ENCODE results near the gene RAD51B.

The RAD51B gene

DNA sequence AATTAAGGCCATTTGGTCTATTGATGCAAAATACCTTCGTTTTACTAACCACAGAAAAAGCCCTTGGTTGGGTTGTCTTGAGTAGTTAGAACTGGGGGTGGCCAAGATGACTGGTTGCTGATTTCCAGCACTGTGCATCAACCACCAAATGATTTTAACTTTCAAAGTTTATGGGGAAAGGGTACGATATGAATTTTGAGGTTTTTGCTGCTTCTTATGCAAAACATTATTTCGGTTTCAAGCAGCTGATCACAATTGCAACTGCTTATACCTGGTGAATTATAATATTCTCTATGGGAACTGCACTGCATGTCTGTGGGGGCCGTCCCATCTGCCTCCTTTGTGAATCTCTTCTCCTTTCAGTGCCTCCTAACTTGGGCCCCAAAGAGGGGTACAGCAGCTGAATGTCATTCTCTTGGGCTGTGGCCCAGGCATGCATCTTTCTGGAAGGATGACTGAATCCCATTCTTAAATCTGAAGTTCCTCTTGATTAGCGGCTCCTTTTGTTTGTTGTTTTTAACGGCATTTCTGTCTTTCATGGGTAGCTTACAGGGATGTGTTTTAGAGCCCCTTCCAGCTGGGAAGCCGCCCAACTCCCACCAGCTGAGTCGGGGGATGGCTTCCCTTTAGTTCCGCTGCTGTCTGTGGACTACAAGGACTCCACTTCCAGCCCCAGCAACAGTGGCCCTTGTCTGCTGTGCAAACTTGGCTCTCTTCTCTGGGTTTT is 493.5 kb downstream of the RAD51B start:
- no peak for DNase-seq

DNA sequence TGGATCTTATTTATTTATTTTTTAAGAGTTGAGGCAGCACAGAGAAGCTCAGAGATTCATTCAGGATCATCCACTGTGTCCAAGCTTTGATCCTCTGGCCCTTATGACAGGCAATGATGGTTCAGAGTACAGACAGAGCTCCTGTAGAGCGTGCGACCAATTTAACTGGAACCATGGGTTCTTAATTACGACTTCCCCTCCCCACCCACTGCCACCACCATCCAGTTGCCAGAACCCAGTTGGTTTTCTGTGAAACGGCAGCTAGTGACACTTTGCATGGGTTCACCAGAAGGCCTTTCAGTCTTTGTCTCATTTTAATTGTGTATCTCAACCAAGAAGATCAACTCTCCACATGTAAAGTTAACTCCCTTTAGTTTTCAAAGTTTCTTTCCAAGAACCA is 495.1 kb downstream of the RAD51B start:
- no peak for DNase-seq

DNA sequence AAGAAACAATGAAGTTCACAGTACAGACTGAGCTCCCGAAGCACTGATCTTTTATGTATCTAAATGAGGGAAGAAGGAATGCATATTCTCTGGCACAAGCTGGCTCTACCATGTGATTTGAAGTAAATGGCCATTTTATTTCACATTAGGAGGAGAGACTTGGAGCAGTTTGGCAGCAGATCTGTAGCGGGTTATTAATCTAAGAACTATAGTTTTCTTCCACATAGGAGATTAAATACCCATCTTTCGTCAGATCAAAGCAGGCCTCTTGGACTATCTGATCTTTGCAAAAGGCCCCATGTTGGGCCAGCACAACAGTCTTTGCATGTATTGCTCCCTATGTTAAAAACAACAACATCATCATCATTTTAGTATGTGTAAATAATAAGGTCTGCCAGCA is 495.5 kb downstream of the RAD51B start:
- DNase-seq: no peak

DNA sequence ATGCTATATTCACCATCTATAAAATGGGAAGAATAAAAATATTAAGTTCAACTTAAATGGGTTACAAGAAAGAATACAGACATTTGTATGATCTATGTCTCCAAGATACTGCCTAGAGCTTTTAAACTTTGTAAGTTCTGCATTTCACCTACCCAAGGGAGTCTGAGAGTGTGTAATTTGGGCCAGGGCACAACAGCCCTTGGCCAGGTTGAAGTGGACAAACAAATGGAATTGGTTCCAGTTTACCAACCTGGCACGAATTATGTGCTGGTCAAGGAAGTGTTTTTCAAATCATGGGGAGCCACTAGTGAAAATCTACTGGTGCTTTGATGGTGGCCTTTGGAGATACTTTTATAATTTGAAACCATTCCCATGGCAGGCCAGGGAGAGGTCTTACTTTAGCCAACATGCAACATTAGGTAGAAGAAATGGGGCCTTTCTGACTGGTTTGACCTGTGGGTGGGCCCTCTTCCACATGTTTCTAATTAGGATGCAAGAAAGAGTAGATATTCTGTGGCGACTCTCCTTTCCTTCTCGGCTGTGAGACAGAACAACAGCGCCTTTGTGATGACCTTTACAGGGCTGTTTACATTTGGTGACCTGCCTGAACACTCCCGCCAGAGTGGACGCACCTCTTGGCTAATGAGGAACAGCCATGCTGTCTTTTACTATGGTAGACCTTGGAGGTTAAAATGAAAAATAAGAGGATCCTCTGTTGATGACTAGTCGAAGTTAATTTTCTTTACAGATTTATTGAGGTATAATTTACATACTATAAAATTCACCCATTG is 496.7 kb downstream of the RAD51B start:
- no peak for DNase-seq

DNA sequence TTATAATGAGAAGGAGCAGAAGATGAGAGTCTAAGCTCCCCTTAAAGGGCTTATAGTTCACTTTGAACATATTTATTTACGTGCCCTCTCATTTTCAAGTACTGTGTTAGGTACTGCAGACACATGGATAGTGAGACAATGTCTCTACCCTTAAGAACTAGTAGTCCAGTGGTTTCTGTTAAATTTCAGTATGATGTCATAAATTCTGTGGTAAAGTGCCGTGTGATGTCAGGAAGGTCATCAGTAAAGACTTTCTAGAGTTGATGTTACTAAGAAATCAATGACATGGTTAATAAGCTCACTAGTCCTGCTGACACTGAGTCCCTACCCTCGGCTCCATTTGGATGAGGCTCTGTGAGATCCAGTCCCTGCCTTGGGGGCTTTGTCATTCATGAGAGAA is 497.7 kb downstream of the RAD51B start:
- no peak for DNase-seq

DNA sequence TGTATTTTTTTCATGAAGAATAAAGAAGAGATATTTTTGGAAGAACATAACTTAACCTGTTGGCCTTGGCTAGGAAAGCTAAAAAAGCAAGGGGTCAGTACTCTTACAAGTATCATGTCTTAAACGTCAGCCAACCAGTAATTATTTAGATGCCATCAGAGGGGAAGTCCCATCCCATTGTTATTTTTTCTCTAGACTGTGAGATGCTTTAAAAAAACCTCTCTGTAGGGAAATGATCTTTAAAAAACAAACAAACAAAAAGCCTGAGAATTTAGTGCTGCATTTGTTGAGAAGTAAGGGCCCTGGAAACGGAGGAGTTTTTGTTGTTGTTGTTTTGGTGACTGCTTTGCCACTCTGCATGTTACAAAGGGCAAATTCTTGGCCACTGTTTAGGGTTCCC is 499.2 kb downstream of the RAD51B start:
- DNase-seq: no peak

DNA sequence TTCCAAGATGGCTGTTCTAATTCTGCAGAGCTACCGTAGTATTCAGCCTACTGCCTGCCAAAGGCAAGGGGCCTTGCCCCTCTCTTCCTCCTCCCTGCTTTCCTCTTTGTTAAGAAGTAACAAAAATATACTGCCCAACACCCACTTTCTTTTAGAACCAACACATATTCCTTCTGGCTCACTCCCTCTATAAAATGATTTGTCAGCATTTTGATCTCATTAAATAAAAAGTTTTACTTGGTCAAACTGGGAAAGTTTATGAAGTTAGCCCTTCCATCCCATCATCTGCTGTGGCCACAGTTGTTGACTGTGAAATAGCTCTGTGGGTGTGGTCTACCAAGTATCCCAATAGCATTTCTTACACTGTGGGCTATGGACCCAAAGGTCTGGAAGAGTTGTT is 500.9 kb downstream of the RAD51B start:
- no peak for DNase-seq

DNA sequence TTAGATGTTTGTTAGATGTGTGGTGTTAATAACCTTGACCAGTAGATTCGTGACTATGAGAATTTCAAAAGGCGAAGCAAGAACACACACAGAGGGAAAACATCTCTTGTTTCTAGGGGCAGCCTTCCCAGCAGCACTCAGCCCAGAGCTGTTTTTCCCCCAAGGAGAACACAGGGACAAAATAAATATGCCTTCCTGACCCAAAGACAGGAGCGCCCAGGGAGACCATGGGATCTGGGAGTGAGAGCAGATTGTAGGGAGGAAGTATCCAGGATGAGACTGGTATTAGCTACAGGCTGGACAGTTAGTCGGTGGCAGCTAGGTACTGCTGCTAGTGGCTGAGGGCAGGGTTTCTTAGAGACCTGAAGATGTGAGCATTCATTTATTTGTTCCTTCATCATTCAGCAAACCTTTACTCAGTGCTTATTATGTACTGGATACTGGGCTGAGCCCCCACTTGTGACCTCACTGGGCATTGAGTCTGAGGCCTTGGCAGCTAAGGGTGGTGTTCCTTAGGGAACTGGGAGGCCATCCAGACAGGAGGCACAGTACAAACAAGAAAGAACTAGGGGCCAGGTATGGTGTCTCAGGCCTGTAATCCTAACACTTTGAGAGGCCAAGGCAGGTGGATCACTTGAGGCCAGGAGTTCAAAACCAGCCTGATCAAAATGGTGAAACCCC is 503.5 kb downstream of the RAD51B start:
- DNase-seq: no peak

DNA sequence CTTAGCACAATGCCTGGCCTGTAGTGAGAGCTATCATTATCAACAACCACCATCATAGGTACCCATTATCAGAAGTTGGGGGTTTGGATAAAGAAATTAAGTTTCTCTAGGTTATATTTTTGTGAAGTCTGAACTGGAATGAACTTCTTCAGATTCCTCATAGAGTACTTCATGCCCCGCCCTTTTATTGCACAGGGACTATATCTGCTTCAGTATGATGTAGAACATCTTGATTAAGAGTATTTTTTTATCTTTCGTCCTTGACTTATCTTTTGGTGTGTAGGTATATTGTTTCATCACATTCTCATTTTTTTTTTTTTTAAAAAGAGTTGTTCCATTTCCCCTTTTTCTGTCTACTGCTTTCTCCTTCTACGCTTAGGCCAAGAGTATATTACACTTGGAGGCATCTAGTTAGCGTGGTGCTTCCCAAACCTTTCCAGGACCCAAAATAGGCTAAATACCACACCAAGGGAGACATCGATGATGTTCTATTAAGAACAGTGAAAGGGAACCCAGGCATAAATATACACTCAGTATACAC is 505.8 kb downstream of the RAD51B start:
- DNase-seq: no peak

DNA sequence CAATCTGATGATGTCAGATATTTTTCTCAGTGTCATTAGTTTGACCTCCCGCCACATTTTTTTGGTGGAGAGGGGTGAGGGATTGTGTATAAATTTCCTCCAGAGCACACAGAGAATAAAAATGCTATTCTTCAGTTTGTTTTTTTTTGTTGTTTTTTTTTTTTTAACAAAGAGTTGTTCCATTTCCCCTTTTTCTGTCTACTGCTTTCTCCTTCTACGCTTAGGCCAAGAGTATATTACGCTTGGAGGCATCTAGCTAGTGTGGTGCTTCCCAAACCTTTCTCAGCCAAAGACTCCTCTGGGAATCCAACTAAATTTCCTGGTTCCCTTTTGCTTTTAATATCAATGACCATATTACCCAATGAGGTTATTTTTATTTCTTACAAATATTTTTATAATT is 507.7 kb downstream of the RAD51B start:
- no peak for DNase-seq

DNA sequence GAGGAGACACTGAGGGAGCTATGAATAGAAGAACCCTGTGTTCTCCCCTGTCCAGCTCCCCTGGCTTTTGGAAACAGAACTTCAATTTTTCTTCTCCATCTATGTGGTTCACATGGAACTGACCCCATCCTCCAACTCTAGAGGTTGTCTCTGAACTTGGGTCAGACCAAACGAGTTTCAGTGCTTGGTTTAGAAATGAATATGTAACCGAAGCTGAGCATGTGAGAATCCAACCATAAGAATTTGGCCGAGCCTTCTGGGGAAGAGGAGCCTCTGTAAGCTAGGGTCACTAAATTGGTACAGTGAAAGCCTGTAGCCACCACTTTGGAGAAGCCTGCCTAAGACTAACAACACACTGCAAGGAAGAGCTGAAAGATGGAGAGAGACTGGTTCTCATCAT is 508.9 kb downstream of the RAD51B start:
- DNase-seq: no peak

DNA sequence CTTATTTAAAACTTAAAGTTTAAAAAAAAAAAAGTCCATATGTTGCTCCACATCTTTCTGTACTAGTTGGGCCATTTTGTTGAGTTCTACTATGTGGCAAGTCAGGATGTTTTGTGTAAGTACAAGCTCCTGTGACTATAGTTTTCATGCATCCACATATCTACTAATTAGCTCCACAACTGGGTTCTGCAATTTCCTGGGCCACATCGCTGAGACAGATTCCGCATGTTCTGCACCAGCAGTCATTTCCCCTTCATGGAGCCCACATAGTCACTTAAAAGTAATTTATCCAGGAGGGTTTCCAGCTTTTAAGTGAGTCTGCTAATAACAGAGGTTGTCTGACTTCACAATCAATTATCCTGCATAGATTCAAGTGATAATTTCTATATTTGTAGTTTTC is 511.8 kb downstream of the RAD51B start:
- DNase-seq: no peak

DNA sequence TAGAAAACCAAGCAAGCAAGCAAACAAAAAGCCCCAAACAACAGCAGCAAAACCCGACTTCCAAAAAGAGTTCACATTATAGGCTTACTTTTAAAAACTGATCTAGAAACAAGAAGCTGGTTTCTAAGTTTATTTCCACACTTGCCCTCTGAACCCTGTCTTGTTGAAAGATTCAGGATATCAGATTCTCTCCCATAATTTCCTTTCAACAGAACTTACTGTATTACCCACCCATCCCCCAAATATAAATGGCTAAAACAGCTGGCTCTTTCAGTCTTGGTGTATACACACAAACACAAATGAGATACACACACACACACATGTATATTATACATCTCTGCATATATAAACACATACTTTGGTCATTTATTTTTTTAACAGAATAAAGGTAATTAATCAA is 512.4 kb downstream of the RAD51B start:
- DNase-seq: no peak

DNA sequence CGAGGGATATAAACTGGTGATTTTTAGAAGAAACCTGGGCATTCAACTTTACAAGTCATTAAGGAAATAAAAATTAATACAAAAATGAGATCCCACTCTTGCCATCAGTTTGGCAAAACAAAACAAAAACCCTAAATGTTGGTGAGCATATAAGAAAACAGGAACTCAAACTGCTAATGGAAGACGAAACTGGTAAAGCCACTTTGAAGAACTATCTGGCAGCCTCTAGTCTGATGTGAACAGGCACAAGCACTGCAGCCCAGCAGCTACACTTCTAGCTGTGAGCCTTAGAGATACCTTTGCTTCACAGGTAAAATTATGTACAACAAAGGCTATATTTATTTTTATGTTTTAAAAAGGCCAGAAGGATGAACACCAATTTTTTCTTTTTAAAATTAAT is 513.7 kb downstream of the RAD51B start:
- no peak for DNase-seq

DNA sequence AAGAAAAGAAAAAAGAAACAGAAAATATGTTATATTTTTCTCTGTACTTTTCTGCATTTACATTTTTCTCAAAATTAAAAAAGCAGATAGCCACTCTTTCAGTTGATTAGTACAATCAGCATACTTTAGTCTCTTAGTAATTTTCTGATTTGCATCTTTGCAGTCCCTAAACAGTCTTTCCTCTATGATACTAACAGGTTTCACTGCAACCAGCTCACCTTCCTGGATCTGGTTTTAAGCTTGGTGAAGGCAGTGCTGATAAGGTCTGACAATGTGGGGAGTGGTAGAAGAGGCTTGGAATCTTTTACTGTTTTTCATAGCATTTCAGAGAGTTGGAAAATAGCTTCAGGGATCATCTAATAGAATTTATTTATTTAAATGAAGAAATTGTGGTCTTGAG is 515.7 kb downstream of the RAD51B start:
- DNase-seq: no peak

DNA sequence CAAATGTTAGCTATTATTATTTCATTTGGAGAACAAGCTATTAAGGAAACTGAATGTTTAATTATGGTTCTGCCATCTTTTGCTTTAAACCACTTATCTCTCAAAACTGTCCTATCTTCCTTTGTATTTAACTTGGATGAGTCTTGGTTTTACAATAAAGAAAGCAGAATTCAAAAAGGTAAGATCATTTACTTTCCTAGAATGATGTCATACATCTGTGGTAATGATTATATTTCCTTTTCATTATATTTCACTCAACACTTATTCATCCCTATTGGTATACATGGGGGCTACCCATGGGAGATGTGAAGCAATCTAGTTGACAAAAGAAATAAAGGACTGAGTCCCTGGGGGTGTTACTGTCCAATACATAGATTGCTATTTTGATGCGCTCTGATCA is 516.6 kb downstream of the RAD51B start:
- DNase-seq: no peak

DNA sequence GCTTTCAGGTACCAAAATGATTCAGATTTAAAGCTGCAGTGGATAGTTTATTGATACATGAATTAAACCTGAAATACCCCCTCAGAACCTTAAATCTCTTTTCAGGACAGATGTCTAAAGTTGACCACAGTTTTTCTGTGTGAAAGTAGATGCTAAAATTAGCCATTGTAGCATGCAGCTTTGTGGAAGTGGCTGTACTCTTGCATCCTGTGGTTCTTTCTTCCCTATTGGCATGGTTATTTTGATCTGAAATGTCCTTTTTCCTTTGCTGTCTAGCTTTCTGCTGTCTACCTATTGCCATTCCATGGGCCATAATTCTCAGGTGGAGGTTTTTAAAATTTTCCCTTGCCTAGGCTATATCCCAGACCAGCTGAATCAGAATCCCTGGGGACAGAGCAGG is 517.7 kb downstream of the RAD51B start:
- no peak for DNase-seq

DNA sequence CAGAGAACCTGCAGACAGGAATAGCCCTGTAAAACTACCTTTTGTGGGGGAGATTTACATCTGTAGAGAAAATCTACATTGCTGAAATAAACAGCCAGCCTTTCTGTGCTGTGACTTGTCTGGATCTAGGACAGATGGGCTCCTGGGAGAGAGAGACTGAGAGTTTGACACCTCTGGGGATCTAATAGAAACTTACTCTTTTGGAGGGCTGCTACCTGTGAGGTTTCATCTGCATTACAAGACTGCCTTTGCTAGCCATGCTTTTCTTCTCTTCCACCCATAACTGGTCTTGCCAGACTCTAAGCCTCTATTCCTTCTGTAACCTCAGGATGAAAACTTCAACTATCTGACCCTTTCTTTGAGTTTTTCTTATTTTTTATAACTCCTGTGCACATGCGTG is 520.7 kb downstream of the RAD51B start:
- no peak for DNase-seq

DNA sequence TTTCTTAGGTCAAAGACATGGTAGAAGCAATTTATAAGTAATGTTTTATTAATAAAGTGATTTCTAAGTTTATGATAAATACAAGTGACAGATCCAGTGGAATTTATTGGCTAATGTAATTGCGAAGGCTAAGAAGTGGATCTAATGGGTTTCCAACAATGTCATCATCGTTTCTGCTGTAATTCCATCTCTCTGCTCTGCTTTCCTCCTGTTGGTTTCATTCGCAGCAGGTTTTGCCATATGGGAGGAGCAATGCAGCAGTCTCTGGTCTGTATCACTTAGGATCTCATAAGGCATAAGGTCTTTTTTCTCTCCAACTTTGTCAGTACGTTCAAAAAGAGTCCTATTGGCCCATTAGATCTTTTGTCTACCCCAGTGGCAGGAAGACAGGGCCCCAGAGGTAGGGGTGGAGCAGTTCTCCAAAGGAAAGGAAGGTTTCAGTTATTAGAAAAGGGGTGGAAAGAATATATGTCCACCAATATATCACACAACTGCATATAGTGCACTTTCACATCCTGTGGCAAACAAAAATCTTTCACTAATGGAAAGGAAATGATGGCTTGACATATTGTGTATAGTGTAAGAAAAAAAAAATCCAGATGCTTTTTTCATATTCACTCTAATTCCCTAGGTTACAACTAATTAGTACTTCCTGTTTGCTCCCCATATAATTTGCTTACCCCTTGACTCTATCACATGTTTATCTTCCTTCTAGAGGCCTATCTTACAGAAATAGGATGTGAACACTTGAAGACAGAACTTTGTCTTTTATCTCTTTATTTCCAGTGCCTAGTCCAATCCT is 522.0 kb downstream of the RAD51B start:
- DNase-seq: no peak

DNA sequence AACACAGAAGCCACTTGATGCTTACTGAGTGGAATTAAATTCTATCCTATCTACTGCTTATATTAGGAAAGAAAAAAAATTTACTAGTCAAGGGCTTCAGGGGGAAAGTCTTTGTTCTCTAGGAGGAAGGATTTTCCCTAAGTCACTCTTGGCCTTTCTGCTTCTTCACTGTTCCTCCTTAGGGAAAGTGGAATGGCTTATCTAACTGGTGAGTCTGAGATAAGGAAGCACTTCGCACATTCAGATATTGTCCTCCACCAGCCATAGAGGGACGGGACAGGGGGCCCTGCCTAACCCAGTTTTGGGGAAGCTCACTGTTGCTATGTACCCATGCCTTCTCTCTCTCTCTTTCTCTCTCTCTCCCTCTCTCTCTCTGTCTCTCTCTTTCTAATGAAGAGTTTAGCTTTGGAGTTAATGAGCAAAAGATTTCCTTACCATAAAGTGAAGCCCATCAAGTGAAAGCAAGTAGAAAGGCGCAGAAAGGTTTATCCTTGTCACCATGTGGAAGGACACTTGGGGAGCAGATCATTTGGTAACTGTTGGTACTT is 522.7 kb downstream of the RAD51B start:
- no peak for DNase-seq

DNA sequence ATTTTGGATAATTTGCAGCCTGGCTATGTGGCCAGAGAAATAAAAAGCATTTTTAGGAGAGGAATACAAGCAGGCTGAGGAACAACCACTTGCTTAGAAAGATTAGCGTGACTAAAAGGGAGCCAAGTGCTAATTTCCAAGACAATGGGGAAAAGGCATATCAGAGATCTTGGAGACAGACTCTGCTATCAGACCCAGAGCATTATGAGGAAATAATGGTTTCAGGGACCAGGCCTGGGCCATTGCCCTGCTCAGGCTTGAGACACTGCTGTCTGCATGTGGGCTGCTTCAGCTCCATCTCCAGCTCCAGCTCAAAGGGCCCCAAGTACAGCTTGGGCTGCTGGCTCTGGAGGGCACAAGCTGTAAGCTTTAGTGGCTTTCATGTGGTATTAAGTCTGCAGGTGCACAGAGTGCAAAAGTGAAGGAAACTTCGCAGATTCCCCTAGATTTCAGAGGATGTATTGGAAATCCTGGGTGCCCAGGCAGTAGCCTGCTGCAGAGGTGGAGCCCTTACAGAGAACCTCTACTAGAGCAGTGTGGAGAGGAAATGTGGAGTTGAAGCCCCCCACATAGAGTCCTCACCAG is 524.0 kb downstream of the RAD51B start:
- DNase-seq: no peak

DNA sequence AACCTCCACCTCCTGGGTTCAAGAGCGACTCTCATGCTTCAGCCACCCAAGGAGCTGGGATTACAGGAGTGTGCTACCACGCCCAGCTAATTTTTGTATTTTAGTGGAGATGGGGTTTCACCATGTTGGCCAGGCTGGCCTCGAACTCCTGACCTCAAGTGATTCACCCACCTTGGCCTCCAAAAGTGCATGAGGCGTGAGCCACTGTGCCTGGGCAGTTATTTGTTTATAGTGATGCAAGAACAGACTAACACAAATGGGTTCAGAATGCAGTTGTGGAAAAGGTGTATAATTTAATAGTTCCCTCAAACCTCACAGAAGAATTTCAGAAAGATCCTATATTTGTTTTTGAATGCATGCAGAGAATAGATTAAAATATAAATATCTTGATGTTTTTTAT is 526.2 kb downstream of the RAD51B start:
- no peak for DNase-seq
